Activated CD4-positive, alpha-beta memory T cell treated with anti-CD3 and anti-CD28 coated beads, Interleukin-2, amount 10 ng/mL, durations not matched to agents 7 days and 5 days (primary cell): ENCODE data around the gene DRC3. TPM values are rescaled to one million over a fixed set of nuclear protein-coding genes. Genes with fewer than 3 reads are reported as not detected.

Experiments used
- CTCF ChIA-PET: fragments of 350-600 bp; sonication (Branson Sonifier 250); formaldehyde crosslinking; loops from one replicate; lab custom pipeline; 2021; ENCODE audit warnings: antibody characterized with exemption, inconsistent platforms; lab: Charles Lee
- POLR2A ChIA-PET: fragments of 350-600 bp; sonication (Branson Sonifier 250); formaldehyde crosslinking; loops from one replicate; lab custom pipeline; 2021; ENCODE audit warnings: antibody characterized with exemption; lab: Charles Lee
- DNase-seq: peaks from one replicate; pipeline ENCODE4 v3.0.0-alpha.2; 2020
- H3K27ac Mint-ChIP-seq: one replicate; pipeline ENCODE4 v1.8.0; 2021; ENCODE audit warnings: mild to moderate bottlenecking, mixed read lengths
- H3K27me3 Mint-ChIP-seq: one replicate; pipeline ENCODE4 v1.8.0; 2021; ENCODE audit warnings: mixed read lengths
- H3K36me3 Mint-ChIP-seq: one replicate; pipeline ENCODE4 v1.8.0; 2021; ENCODE audit warnings: low read depth, mixed read lengths
- H3K4me1 Mint-ChIP-seq: one replicate; pipeline ENCODE4 v1.8.0; 2021; ENCODE audit warnings: mixed read lengths
- H3K4me3 Mint-ChIP-seq: one replicate; pipeline ENCODE4 v1.8.0; 2021; ENCODE audit warnings: mild to moderate bottlenecking, mixed read lengths
- H3K9me3 Mint-ChIP-seq: one replicate; pipeline ENCODE4 v1.8.0; 2021; ENCODE audit warnings: mixed read lengths
- total RNA-seq, 2 experiments: library from RNA; stranded (reverse); gene quantifications; one replicate each; pipeline ENCODE4 v1.2.3, GENCODE V29; 2021

The DRC3 gene
- not detected for total RNA-seq

GRCh38 chr17:17972126-17972951, at the start of gene DRC3, which contains the start of gene TOM1L2:
Gene DRC3 (plus strand): TSS chr17:17972862. CDS start chr17:17977599, 4,737 bp downstream.
Gene TOM1L2 (minus strand): TSS chr17:17972400. CDS start chr17:17972313, 87 bp downstream.
- peaks cover 2% of the 10 kb centered on the region for H3K36me3 Mint-ChIP-seq
- peak within 1 kb of the TSS; percentile 93 for H3K4me3 Mint-ChIP-seq
- CTCF ChIA-PET: interaction anchor here (0.5 to 2.4 kb wide), 7 partner anchors 10 to 81 kb away, joined by 3 to 37 read pairs (median 6); no protein-coding TSS in a partner anchor
- POLR2A ChIA-PET: interaction anchor here (0.7 to 5.1 kb wide), 16 partner anchors 9 to 211 kb away, joined by 3 to 102 read pairs (median 4); partner anchors contain the start of genes ALKBH5, ATPAF2 and SREBF1
- peak within 1 kb of the TSS; percentile 83 for H3K27ac Mint-ChIP-seq
- DNase-seq: peak; percentile 100
- H3K9me3 Mint-ChIP-seq: no peaks in the 10 kb centered on the region
- H3K27me3 Mint-ChIP-seq: no peaks in the 10 kb centered on the region
- peaks cover 42% of the 10 kb centered on the region for H3K4me1 Mint-ChIP-seq

- Mint-ChIP-seq H3K27ac (no peak overlapping the region), H3K9me3 (no peaks in the 10 kb centered on the region), H3K36me3 (no peaks in the 10 kb centered on the region), H3K4me1 (peaks cover 8% of the 10 kb centered on the region), H3K4me3 (no peak overlapping the region), H3K27me3 (no peaks in the 10 kb centered on the region)
- ChIA-PET POLR2A (no interaction called here), CTCF (interaction anchor here (0.7 to 1.3 kb wide), 2 partner anchors 34 to 244 kb away, joined by 3 read pairs; no protein-coding TSS in a partner anchor)
- no peak for DNase-seq
These were observed 48.4 kb upstream of the DRC3 start for GRCh38 chr17:17924131-17924856.

GRCh38 chr17:17924857-17925250, 47.8 kb upstream of the DRC3 start:
- ChIA-PET CTCF (interaction anchor here (0.7 to 1.3 kb wide), 2 partner anchors 33 to 244 kb away, joined by 3 read pairs; no protein-coding TSS in a partner anchor), POLR2A (no interaction called here)
- no peaks in the 10 kb centered on the region for H3K9me3 Mint-ChIP-seq
- H3K36me3 Mint-ChIP-seq: no peaks in the 10 kb centered on the region
- no peak overlapping the region for H3K27ac Mint-ChIP-seq
- H3K4me1 Mint-ChIP-seq: peaks cover 7% of the 10 kb centered on the region
- H3K27me3 Mint-ChIP-seq: no peaks in the 10 kb centered on the region
- DNase-seq: no peak
- H3K4me3 Mint-ChIP-seq: no peak overlapping the region

GRCh38 chr17:17926036-17926435, 46.6 kb upstream of the DRC3 start:
- ChIA-PET CTCF (interaction anchor here (0.9 kb wide), 1 partner anchor 33 kb away, joined by 3 read pairs; no protein-coding TSS in a partner anchor), POLR2A (interaction anchor here (0.8 to 1.7 kb wide), 2 partner anchors 30 to 32 kb away, joined by 3 read pairs; no protein-coding TSS in a partner anchor)
- H3K9me3 Mint-ChIP-seq: no peaks in the 10 kb centered on the region
- H3K4me1 Mint-ChIP-seq: peaks cover 5% of the 10 kb centered on the region
- no peak for DNase-seq
- H3K36me3 Mint-ChIP-seq: no peaks in the 10 kb centered on the region
- no peak overlapping the region for H3K27ac Mint-ChIP-seq
- H3K4me3 Mint-ChIP-seq: no peak overlapping the region
- H3K27me3 Mint-ChIP-seq: no peaks in the 10 kb centered on the region

- no peak overlapping the region for H3K27ac Mint-ChIP-seq
- H3K36me3 Mint-ChIP-seq: no peaks in the 10 kb centered on the region
- no peaks in the 10 kb centered on the region for H3K4me1 Mint-ChIP-seq
- ChIA-PET CTCF (no interaction called here), POLR2A (interaction anchor here (1.7 kb wide), 1 partner anchor 29 kb away, joined by 3 read pairs; no protein-coding TSS in a partner anchor)
- H3K9me3 Mint-ChIP-seq: no peaks in the 10 kb centered on the region
- H3K27me3 Mint-ChIP-seq: no peaks in the 10 kb centered on the region
- no peak for DNase-seq
- no peak overlapping the region for H3K4me3 Mint-ChIP-seq
These were observed 45.7 kb upstream of the DRC3 start for GRCh38 chr17:17926840-17927449.

- CTCF ChIA-PET: interaction anchor here (0.6 kb wide), 1 partner anchor 11 kb away, joined by 5 read pairs; no protein-coding TSS in a partner anchor
- H3K4me3 Mint-ChIP-seq: no peak overlapping the region
- no peak overlapping the region for H3K27ac Mint-ChIP-seq
- H3K27me3 Mint-ChIP-seq: no peaks in the 10 kb centered on the region
- no peaks in the 10 kb centered on the region for H3K9me3 Mint-ChIP-seq
- DNase-seq: no peak
- POLR2A ChIA-PET: no interaction called here
- H3K36me3 Mint-ChIP-seq: no peaks in the 10 kb centered on the region
- peaks cover 1% of the 10 kb centered on the region for H3K4me1 Mint-ChIP-seq
These were observed 44.0 kb upstream of the DRC3 start for GRCh38 chr17:17928398-17929287.

GRCh38 chr17:17929655-17930380, 42.8 kb upstream of the DRC3 start:
- POLR2A ChIA-PET: no interaction called here
- Mint-ChIP-seq H3K27me3 (no peaks in the 10 kb centered on the region), H3K27ac (no peak overlapping the region), H3K4me1 (peaks cover 7% of the 10 kb centered on the region), H3K9me3 (no peaks in the 10 kb centered on the region), H3K36me3 (no peaks in the 10 kb centered on the region), H3K4me3 (no peak overlapping the region)
- DNase-seq: no peak
- CTCF ChIA-PET: no interaction called here

- Mint-ChIP-seq H3K36me3 (no peaks in the 10 kb centered on the region), H3K4me1 (peaks cover 16% of the 10 kb centered on the region), H3K27me3 (no peaks in the 10 kb centered on the region), H3K4me3 (no peak overlapping the region), H3K9me3 (no peaks in the 10 kb centered on the region), H3K27ac (no peak overlapping the region)
- CTCF ChIA-PET: no interaction called here
- POLR2A ChIA-PET: no interaction called here
- no peak for DNase-seq
These were observed 42.0 kb upstream of the DRC3 start for GRCh38 chr17:17930674-17931073.

- H3K4me3 Mint-ChIP-seq: no peak overlapping the region
- ChIA-PET CTCF (interaction anchor here (2.2 kb wide), 1 partner anchor 12 kb away, joined by 8 read pairs; no protein-coding TSS in a partner anchor), POLR2A (interaction anchor here (0.6 kb wide), 1 partner anchor 27 kb away, joined by 3 read pairs; no protein-coding TSS in a partner anchor)
- H3K27ac Mint-ChIP-seq: no peak overlapping the region
- H3K36me3 Mint-ChIP-seq: no peaks in the 10 kb centered on the region
- no peak for DNase-seq
- H3K4me1 Mint-ChIP-seq: peaks cover 20% of the 10 kb centered on the region
- H3K9me3 Mint-ChIP-seq: no peaks in the 10 kb centered on the region
- no peaks in the 10 kb centered on the region for H3K27me3 Mint-ChIP-seq
These were observed 41.5 kb upstream of the DRC3 start for GRCh38 chr17:17931159-17931558.

GRCh38 chr17:17933775-17934174, 38.9 kb upstream of the DRC3 start:
- Mint-ChIP-seq H3K4me1 (peaks cover 27% of the 10 kb centered on the region), H3K4me3 (no peak overlapping the region), H3K27ac (no peak overlapping the region), H3K9me3 (no peaks in the 10 kb centered on the region), H3K36me3 (no peaks in the 10 kb centered on the region), H3K27me3 (no peaks in the 10 kb centered on the region)
- no peak for DNase-seq
- POLR2A ChIA-PET: no interaction called here
- CTCF ChIA-PET: no interaction called here

GRCh38 chr17:17934214-17934613, 38.4 kb upstream of the DRC3 start:
- H3K27me3 Mint-ChIP-seq: no peaks in the 10 kb centered on the region
- ChIA-PET POLR2A (interaction anchor here (2.0 kb wide), 1 partner anchor 38 kb away, joined by 7 read pairs; the partner anchor contains the start of genes DRC3 and TOM1L2), CTCF (interaction anchor here (1.4 kb wide), 1 partner anchor 43 kb away, joined by 4 read pairs; no protein-coding TSS in a partner anchor)
- H3K9me3 Mint-ChIP-seq: no peaks in the 10 kb centered on the region
- no peaks in the 10 kb centered on the region for H3K36me3 Mint-ChIP-seq
- no peak overlapping the region for H3K4me3 Mint-ChIP-seq
- H3K27ac Mint-ChIP-seq: no peak overlapping the region
- H3K4me1 Mint-ChIP-seq: peaks cover 27% of the 10 kb centered on the region
- no peak for DNase-seq
